HG02870 (cell line): ENCODE data around the gene ABCB10.
"Not testable (repeated sequence)": the region's sequence is repeated elsewhere in the genome, so short reads cannot be mapped to it uniquely, and the experiment has no call there.

ENCODE experiments used
- ATAC-seq: cut with Tn5 transposase; IDR thresholded peaks from one replicate; pipeline ENCODE4 v1.9.1; 2021; ENCODE audit warnings: mild to moderate bottlenecking, moderate library complexity; ENCODE audit not compliant: unreplicated experiment

Gene ABCB10

GRCh38 chr1:229539863-229540506 lies 18.5 kb downstream of the ABCB10 start:
- ATAC-seq: no peak

GRCh38 chr1:229538945-229539344 lies 19.6 kb downstream of the ABCB10 start:
- no peak for ATAC-seq

GRCh38 chr1:229537894-229538293 lies 20.6 kb downstream of the ABCB10 start:
- no peak for ATAC-seq

- no peak for ATAC-seq
Observed at GRCh38 chr1:229536982-229537381, 21.5 kb downstream of the ABCB10 start.

- ATAC-seq: no peak
Observed at GRCh38 chr1:229535230-229535629, 23.3 kb downstream of the ABCB10 start.

GRCh38 chr1:229531326-229531725 lies 27.2 kb downstream of the ABCB10 start:
- no peak for ATAC-seq

- ATAC-seq: no peak
Observed at GRCh38 chr1:229529639-229530038, 28.9 kb downstream of the ABCB10 start.

- ATAC-seq: no peak
Observed at GRCh38 chr1:229526695-229527094, 31.8 kb downstream of the ABCB10 start.

GRCh38 chr1:229523052-229523451 lies 35.5 kb downstream of the ABCB10 start:
- ATAC-seq: no peak

- ATAC-seq: no peak
Observed at GRCh38 chr1:229514578-229515275, 43.8 kb downstream of the ABCB10 start.

- not testable (repeated sequence) for ATAC-seq
Observed at GRCh38 chr1:229511625-229512024, 46.9 kb downstream of the ABCB10 start.

GRCh38 chr1:229511201-229511600 lies 47.3 kb downstream of the ABCB10 start:
- ATAC-seq: not testable (repeated sequence)

- no peak for ATAC-seq
Observed at GRCh38 chr1:229509576-229509975, 48.9 kb downstream of the ABCB10 start.

- ATAC-seq: no peak
Observed at GRCh38 chr1:229508823-229509337, 49.6 kb downstream of the ABCB10 start.

GRCh38 chr1:229507951-229508822 lies 50.3 kb downstream of the ABCB10 start, which contains the start of gene NUP133:
Gene NUP133 (minus strand): TSS chr1:229508341. CDS start chr1:229508249, 92 bp downstream.
- peak; percentile 93 for ATAC-seq

- ATAC-seq: no peak
Observed at GRCh38 chr1:229507502-229507901, 51.0 kb downstream of the ABCB10 start.

- ATAC-seq: no peak
Observed at GRCh38 chr1:229506633-229507032, 51.9 kb downstream of the ABCB10 start.

GRCh38 chr1:229495782-229496181 lies 62.7 kb downstream of the ABCB10 start:
- ATAC-seq: no peak

GRCh38 chr1:229487181-229487580 lies 71.3 kb downstream of the ABCB10 start:
- no peak for ATAC-seq

GRCh38 chr1:229485318-229485717 lies 73.2 kb downstream of the ABCB10 start:
- no peak for ATAC-seq

GRCh38 chr1:229482511-229482910 lies 76.0 kb downstream of the ABCB10 start:
- no peak for ATAC-seq
